ENCODE data around the gene BPI.
"Not testable (repeated sequence)": the region's sequence is repeated elsewhere in the genome, so short reads cannot be mapped to it uniquely, and the experiment has no call there.

The BPI gene

DNA sequence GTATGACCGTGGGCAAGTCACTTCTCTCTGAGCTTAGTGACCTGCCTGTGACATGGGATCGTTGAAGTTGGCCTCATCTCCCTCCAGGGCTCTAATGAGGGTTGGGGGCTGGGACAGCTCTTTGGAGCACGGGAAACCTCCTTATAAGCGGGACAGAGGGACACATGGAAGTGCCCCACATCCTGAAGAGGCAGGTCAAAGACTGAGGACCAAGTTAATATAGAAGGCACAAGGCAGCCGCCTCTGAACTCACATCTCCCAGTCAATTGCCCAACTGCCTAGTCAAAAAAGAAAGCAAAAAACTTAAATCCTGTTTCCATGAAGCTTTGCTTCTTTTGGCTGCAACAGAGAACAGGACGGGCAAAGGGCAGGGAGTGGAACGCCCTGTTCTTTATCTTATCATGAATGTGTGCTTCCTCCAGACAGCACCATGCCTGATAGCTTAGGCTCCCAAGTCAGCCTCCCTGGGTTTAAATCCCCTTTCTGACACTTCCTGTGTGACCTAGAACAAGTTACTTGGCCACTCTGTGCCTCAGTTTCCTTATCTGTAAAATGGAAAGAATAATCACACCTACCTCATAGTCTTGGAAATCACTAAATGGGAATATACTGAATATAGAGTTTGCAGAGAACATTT is 69.4 kb downstream of the BPI start:
- DNase-seq = no peak

DNA sequence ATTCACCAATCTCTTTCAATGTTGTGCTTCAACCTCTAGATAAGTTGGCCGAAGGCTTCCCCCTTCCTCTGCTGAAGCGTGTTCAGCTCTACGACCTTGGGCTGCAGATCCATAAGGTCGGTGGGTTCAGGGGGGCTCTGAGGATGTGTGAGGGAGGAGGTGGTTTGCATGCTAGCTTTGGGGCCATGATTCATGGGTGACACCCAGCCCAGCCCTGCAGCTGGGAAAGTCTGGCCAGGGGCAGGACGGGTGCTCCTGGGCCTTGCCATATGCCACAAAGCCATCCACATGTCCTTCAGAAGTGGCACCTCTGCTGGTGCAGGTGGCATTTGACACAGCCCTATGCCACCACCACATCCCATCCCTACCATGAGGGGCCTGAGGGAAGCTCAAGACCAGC is 69.9 kb downstream of the BPI start:
- DNase-seq = no peak

DNA sequence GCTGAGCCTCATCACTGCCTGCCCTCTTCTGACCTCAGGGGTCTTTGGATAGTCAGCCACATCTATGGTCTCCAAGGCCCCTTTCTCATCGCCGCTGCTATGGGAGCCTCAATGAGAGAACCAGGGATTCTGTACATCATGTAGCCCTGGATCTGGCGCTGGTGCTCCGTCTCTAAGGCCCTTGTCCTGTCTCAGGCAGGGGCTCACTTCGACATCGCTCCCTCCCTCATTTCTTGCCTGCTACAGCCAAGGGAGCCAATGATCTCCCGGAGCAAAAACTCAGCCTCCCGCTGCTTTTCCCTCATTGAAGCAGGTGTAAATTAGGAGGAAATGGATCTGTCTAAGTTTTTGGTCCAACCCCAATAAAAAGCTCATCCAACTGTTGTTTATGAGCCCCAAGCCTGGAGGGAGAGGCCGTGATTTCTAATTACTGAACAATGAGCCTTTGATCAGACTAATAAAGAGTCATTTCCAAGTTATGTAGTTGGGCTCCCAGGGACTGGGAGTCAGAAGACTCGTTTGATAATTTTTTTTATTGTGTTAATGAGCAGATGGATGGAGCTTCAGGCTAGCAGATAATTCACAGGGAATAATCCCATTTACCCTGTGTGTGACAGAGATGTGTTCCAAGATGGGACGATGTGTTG is 73.2 kb downstream of the BPI start:
- no peak for DNase-seq

DNA sequence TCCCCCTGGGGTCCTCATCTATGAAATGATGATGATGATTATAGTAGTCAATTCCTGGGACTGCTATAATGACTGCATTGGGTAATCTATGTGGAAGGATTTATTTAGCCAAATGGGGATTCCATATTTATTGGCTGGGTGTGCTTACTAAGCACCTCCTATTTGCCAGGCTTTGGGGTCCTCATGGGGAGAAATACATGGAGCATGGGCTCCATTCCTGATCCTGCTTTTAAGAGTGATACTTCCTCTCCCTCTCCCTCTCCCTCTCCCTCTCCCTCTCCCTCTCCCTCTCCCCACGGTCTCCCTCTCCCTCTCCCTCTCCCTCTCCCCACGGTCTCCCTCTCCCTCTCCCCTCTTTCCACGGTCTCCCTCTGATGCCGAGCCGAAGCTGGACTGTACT is 73.9 kb downstream of the BPI start:
- not testable (repeated sequence) for DNase-seq

DNA sequence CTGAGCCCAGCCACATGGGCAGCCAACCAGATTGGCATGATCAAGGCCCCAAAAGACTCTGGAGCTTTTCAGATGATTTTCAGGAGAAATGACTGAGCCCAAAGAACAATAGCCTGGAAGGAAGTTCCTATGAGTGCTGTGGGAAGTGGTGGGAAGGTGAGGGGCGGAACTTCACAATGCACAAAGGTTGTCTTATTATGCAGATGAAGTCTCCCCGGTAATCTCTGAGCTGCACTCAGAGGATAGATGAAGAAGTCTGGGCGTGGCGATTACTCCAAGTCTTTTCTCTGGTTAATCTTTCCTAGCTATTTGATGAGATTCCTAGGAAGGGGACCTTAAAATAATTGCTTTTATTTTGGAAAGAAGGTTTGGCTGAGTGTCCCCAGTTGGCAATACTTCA is 79.2 kb downstream of the BPI start:
- no peak for DNase-seq

GRCh38 chr20:38386004-38386403 is 82.0 kb downstream of the BPI start:
- no peak for DNase-seq

- DNase-seq = no peak
Observed at GRCh38 chr20:38386851-38387250, 82.9 kb downstream of the BPI start.
